Measurements from ENCODE around the gene PDE4B.

PDE4B gene

DNA sequence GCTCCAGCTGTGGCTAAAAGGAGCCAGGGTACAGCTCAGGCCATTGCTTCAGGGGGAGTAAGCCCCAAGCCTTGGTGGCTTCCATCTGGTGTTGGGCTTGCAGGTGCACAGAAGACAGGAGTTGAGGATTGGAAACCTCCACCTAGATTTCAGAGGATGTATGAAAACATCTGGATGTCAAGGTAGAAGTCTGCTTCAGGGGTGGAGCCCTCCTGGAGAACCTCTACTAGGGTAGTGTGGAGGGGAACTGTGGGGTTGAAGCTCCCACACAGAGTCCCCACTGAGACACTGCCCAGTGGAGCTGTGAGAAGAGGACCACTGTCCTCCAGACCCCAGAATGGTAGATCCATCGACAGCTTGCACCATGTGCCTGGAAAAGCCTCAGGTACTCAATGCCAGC, 183.0 kb downstream of the PDE4B start:
- ATAC-seq, result no peak
- no peaks in the 10 kb centered on the region for H3K4me1 Mint-ChIP-seq
- H3K27me3 Mint-ChIP-seq, result peaks cover 28% of the 10 kb centered on the region
- H3K4me3 Mint-ChIP-seq, result no peak overlapping the region
- peaks cover 17 to 29% of the 10 kb centered on the region in 2 donors for H3K9me3 Mint-ChIP-seq
- H3K27ac Mint-ChIP-seq, result no peak overlapping the region
- no peak for DNase-seq

DNA sequence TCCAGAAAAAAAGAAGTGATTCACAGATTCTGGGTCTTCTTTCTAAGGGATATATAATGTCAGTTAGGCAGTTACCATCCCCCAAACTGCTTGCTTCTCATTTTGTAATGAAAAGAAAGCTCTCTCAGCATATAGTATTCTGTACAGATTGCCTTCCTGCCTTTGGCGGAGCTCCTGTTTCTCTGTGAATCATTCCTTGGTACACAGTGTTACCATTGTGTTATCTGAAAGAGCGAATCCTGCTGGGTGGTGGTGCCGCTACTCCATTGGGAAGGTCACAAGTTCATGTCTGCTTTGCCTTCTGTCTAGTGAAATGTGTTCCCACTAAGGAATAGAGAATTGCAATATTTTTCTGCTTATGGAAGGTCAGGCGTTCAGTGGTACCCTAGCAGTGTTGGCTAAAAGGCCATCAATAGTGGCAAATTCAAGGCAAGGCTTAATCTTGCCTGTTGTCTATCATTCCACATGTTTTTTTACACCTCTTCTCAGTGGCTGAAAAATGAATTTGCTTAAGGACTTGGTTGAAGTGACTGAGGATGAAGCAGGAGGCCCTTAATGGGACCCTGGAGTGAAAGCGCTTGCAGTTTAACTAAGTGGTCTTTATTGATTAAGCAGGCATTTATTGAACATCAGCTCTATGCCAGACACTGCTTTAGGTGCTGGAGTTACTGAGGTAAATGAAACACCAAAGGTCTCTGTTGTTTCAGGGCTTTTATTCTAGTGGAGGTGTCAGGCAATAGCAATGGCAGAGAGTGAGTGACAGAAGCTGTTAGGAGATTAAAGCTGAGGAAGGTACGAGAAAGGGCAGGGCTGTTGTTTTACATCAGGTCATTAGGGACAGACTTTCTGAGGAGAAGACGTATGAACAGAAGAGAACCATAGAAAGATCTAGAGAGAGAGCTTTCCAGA, 186.7 kb downstream of the PDE4B start:
- peaks cover 31% of the 10 kb centered on the region for H3K27me3 Mint-ChIP-seq
- no peaks in the 10 kb centered on the region for H3K4me1 Mint-ChIP-seq
- H3K27ac Mint-ChIP-seq, result no peak overlapping the region
- no peak overlapping the region for H3K4me3 Mint-ChIP-seq
- no peak for ATAC-seq
- no peak for DNase-seq
- H3K9me3 Mint-ChIP-seq, result peaks cover 17 to 28% of the 10 kb centered on the region in 2 donors

DNA sequence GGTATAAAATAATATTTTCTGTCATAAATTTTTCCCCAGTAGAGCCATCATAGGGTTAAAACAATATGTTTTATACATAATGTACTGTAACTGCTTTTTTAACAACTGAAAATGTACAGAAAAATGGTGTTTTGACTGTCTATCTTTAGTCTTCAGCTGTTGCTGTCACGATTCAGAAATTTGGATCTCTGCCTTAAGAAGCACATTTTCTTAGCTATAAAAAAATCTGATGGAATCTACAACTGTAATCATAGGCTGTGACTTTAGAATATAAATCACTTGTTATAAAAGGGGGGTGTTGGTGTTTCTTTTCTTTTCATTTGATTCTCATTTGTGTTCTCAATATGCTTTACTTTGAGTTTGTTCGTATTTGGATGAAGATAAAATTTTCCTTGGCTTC, 187.5 kb downstream of the PDE4B start:
- no peak overlapping the region for H3K4me3 Mint-ChIP-seq
- H3K27me3 Mint-ChIP-seq, result peaks cover 31% of the 10 kb centered on the region
- no peak overlapping the region for H3K27ac Mint-ChIP-seq
- H3K9me3 Mint-ChIP-seq, result peaks cover 8 to 19% of the 10 kb centered on the region in 2 donors
- ATAC-seq, result no peak
- DNase-seq, result no peak
- H3K4me1 Mint-ChIP-seq, result no peaks in the 10 kb centered on the region

DNA sequence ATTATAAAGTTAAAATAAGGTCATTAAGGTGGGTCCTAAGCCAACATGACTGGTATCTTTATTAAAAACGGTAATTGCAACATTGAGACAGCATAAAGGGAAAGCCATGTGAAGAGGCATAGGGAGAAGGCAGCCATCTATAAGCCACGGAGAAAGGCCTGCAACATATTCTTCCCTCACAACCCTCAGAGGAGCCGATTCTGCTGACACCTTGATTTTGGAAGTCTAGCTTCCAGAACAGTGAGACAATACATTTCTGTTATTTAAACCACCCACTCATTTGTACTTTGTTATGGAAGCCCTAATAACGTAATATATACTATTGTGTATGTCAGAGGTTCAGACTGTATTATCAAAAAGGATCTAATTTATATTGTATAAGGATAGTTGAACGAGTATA, 190.8 kb downstream of the PDE4B start:
- ATAC-seq (no peak), DNase-seq (no peak)
- Mint-ChIP-seq H3K27ac (no peak overlapping the region), H3K4me1 (no peaks in the 10 kb centered on the region), H3K27me3 (peaks cover 31% of the 10 kb centered on the region), H3K9me3 (no peaks in the 10 kb centered on the region), H3K4me3 (no peak overlapping the region)

DNA sequence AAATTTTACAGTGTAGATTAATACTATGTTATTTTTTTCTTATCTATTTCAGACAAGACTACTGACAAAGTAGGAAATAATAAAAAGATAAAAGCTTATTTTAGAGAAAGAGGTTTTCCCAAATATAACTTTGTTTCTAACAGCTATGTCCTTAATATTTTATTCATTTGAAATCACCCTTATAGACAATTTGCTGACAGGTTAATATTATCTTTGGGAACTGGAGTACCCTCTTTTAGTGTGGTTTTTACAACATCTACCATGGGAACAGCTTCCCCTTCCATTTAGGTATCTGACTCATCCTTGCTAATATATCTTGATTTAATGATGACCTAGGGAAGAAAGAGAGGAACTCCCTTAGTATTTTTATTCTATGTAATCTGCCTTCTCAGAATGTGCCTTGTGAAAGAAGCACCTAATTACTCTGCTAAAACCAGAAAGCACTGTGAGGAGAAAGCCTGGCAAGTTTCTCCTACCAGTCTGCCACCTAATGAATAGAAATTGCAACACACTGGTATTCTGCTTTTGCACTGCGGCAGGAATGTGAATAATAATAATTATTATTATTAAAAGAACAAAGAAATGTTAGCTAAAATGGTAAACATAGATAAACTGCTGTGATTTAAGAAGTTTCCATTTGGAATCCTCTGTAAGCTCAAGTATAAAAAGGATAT, 192.8 kb downstream of the PDE4B start:
- Mint-ChIP-seq H3K4me3 (no peak overlapping the region), H3K27me3 (peaks cover 14% of the 10 kb centered on the region), H3K9me3 (no peaks in the 10 kb centered on the region), H3K27ac (no peak overlapping the region), H3K4me1 (no peaks in the 10 kb centered on the region)
- DNase-seq (no peak), ATAC-seq (no peak)

DNA sequence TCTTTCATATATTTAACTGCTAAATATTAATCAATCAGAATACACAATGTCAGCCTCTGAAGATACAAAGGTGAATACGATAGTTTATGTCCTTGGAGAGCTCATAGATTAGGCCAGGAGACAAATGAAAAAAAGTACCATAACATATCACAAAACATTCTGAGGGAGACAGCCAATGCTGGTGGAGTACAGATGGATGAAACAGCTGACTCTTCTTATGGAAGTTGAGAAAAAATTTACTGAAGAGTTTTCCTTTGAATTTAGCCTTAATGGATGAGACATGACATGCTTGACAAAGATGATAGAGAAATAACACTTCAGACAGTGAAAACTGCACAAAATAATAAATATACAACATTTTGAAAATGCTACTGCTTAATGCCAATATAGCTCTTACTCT, 193.5 kb downstream of the PDE4B start:
- Mint-ChIP-seq H3K27me3 (peaks cover 14% of the 10 kb centered on the region), H3K27ac (peak overlapping the region in 1 of 2 donors; percentile 13), H3K9me3 (no peaks in the 10 kb centered on the region), H3K4me3 (no peak overlapping the region), H3K4me1 (no peaks in the 10 kb centered on the region)
- ATAC-seq (no peak), DNase-seq (no peak)

DNA sequence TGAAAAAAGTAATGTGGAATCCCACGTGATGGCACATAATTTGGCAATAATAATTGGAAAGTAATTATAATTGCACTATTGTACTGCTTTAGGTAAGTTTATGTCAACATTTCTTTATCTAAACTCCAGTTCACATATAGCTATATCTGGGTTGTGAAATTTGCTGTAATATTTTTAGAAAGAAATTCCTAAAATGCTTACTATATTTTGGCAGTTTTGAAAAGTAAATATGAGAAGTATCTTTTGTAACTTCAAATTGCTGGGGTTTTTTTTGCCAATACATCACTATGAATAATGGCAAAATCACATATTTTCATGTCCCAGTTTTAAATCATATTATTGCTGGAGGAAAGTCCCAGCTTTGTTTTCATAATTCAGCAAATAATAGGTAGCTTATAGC, 197.5 kb downstream of the PDE4B start:
- H3K9me3 Mint-ChIP-seq, result no peaks in the 10 kb centered on the region
- H3K27ac Mint-ChIP-seq, result no peak overlapping the region
- no peaks in the 10 kb centered on the region for H3K27me3 Mint-ChIP-seq
- no peaks in the 10 kb centered on the region for H3K4me1 Mint-ChIP-seq
- ATAC-seq (no peak), DNase-seq (no peak)
- H3K4me3 Mint-ChIP-seq, result no peak overlapping the region

DNA sequence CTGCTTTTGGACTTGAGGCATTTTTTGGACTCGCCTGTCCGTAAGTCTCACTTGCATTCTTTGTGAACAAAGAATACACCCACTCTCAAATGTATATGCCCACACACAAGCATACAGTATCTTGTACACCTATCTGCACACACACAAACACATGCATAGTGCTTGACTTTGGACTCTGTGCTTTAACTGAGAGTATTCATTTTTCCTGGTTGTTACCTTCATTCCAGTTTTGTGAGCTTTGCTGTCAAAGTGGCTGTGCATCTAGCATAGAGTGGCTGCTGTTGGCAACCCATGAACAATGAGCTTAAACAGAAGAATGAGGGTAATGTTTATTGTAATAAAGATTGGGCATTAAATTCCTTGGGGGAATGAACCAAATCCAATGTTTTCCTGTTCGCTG, 199.0 kb downstream of the PDE4B start:
- H3K9me3 Mint-ChIP-seq, result no peaks in the 10 kb centered on the region
- DNase-seq, result no peak
- ATAC-seq, result no peak
- H3K4me3 Mint-ChIP-seq, result no peak overlapping the region
- H3K27ac Mint-ChIP-seq, result no peak overlapping the region
- H3K4me1 Mint-ChIP-seq, result no peaks in the 10 kb centered on the region
- peaks cover 5% of the 10 kb centered on the region for H3K27me3 Mint-ChIP-seq

DNA sequence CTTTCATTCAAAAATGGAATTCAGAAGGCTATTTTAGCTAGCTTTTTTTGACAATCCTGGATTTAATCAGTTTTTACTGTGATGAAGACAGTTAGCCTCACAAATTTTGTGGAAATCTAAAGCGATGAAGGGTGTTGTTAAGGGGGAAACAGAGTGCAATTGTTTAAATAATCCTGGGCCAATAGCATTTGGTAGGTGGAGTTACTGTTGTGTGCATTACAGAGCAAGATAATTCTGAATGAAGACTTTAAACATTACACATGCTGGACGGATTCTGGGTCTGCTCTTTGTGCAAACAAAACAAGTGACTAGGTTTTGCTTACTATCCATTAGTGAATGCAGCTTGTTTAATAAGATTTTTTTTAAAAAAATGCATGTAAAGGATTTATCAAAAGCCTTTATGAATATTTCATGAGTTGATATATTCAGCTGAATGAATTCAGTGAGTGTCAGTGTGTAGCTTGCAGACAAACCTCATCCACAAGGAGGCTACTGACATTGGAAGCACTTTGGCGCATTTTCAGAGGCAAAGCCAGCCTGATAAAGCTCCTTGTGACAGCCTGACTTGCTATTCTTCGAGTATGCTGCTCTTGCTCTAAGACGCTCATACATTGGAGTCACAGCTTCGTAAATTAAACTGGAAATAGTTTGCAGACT, 199.6 kb downstream of the PDE4B start:
- Mint-ChIP-seq H3K9me3 (no peaks in the 10 kb centered on the region), H3K4me1 (no peaks in the 10 kb centered on the region), H3K4me3 (no peak overlapping the region), H3K27me3 (peaks cover 5% of the 10 kb centered on the region), H3K27ac (no peak overlapping the region)
- DNase-seq (no peak), ATAC-seq (no peak)

DNA sequence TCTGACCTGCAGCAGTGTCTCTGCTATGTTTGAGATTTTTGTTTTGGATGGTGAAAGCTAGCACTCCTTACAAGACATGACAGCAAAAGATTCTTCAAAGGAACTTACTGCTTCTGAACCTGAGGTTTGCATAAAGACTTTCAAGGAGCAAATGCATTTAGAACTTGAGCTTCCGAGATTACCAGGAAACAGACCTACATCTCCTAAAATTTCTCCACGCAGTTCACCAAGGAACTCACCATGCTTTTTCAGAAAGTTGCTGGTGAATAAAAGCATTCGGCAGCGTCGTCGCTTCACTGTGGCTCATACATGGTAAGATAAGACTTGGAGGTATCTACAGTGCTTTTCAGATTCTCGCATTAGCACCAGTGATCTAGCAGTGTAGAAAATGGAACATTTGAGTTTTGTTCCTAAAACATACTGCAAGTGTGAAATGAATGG, 200.2 kb downstream of the PDE4B start:
- H3K9me3 Mint-ChIP-seq, result no peaks in the 10 kb centered on the region
- H3K27ac Mint-ChIP-seq, result no peak overlapping the region
- peaks cover 11% of the 10 kb centered on the region for H3K27me3 Mint-ChIP-seq
- no peak overlapping the region for H3K4me3 Mint-ChIP-seq
- ATAC-seq (no peak), DNase-seq (no peak)
- H3K4me1 Mint-ChIP-seq, result no peaks in the 10 kb centered on the region

DNA sequence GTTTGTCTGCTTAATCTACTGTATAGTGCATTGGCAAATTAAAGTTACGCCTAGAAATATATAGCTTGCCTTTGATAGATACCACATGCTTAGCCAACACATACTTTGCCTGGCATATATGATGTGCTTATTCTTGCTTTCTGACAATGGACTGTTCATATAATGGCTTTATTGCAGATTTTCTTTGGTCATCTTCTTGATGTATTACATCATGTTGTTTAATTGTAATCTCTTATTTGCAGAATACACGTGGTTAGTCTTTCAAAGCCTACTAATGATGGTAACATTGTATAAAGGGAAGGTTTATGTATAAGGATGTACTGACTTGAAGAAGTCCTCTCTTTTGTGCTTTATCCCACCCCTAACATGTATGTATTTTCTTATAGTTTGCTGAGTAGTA, 201.5 kb downstream of the PDE4B start:
- no peak for ATAC-seq
- H3K4me3 Mint-ChIP-seq, result no peak overlapping the region
- H3K9me3 Mint-ChIP-seq, result no peaks in the 10 kb centered on the region
- H3K27ac Mint-ChIP-seq, result no peak overlapping the region
- no peaks in the 10 kb centered on the region for H3K4me1 Mint-ChIP-seq
- no peak for DNase-seq
- peaks cover 17% of the 10 kb centered on the region for H3K27me3 Mint-ChIP-seq

DNA sequence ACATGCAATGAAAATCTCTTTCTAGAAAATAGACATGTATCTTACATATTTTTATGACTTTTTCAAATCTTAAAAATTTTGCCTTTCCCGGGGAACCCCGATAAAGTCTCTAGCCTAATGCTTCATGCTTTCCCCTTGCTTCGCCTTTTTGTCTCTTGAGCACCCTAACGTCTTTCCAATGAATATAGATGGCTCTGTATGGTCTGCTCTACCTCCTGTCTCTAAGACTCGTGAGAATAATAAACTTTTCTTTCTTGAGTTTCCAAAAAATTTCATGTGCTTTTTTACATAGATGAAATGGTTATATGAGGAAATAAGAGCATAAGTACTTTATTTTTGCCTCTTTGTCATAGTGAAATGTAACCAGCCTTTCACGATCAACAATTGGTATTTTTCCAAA, 202.6 kb downstream of the PDE4B start:
- no peak for DNase-seq
- no peak for ATAC-seq
- Mint-ChIP-seq H3K4me1 (no peaks in the 10 kb centered on the region), H3K27ac (no peak overlapping the region), H3K9me3 (no peaks in the 10 kb centered on the region), H3K4me3 (no peak overlapping the region), H3K27me3 (peaks cover 17% of the 10 kb centered on the region)

DNA sequence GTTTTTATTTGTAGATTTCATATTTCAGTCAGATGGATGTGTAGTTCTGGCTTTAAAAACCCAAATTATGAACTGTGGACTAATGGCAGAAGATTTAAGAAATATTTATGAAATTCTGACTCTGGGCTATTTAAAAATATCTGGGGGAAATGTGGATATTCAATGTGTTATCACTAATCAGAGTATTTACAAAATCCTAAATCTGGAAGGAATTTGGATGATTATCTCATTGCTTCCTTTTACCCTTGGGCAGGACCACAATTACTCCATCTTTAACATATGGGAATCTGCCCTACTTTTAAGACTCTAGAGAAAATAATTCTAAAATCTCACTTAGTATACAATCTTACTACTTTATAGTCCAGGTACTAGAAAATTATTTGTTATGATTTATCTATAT, 203.2 kb downstream of the PDE4B start:
- ATAC-seq, result no peak
- no peak for DNase-seq
- Mint-ChIP-seq H3K4me3 (no peak overlapping the region), H3K27me3 (peaks cover 17% of the 10 kb centered on the region), H3K27ac (no peak overlapping the region), H3K9me3 (no peaks in the 10 kb centered on the region), H3K4me1 (no peaks in the 10 kb centered on the region)

DNA sequence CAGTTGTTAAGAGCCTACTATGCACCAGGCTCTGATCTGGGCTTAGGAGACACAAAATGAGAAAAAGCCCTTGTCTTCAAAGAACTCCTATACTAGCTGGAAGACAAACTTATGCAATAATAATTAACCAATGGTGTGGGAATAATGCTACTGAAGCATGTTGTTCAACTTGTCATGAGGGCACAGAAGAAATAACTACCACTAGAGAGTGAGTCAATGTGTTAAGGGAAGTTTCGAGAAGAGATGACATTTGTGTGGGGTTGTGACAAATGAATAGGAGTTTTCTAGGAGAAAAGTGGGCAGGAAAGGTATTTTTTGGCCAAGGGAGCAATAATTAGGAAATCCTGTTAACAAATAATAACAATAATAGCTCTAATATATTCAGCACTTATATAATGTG, 205.0 kb downstream of the PDE4B start:
- ATAC-seq (no peak), DNase-seq (no peak)
- Mint-ChIP-seq H3K9me3 (no peaks in the 10 kb centered on the region), H3K4me3 (no peak overlapping the region), H3K27ac (no peak overlapping the region), H3K27me3 (peaks cover 17% of the 10 kb centered on the region), H3K4me1 (no peaks in the 10 kb centered on the region)

DNA sequence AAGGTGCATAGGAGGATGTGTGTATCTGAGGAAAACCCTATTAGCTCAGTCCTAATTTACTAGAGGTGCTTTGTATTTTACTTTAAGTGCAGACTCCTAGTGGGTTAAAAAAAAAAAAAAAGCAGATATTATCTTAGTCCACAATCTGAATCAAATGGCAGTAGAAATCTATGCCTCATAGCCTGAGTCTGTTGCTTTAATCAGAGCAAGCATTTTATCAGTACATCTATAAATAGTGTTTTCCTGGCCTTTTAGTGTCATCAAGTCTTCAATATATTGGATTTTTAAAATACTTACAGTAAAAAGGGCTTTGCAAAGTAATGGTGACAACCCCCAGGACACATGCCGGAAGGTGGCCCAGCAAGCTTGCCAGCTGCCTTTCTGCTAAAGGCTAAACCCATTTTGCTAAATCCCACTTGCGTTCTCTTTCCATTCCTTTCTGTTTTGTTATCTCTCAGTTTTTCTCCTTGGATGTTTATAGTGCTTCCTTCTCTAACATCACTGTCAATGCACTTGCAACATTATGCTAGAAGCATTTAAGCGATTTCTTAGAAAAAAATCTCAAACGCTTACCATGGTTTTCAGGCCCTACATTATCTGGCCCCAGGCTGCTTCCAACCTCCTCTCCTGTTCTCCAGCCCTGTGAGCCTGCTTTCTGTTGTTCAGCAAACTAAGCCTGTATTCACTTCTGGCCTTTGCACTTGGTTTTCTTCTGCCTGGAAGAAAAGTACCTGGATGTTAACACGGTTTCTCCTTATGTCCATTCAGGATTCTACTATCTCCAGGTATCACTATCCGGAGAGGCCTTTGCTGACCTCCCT, 206.3 kb downstream of the PDE4B start:
- Mint-ChIP-seq H3K27me3 (peaks cover 17% of the 10 kb centered on the region), H3K4me1 (no peaks in the 10 kb centered on the region), H3K27ac (no peak overlapping the region), H3K9me3 (no peaks in the 10 kb centered on the region), H3K4me3 (no peak overlapping the region)
- DNase-seq, result no peak
- no peak for ATAC-seq

Measured in stimulated activated naive CD8-positive, alpha-beta T cell treated with anti-CD3 and anti-CD28 coated beads, Interleukin-15, amount 100 ng/mL, for 72 hours (primary cell).